GM21619 (cell line): Measurements from ENCODE around the gene SRSF7.
"Not testable (repeated sequence)": the region's sequence is repeated elsewhere in the genome, so short reads cannot be mapped to it uniquely, and the experiment has no call there.

Source experiments
- ATAC-seq: cut with Tn5 transposase; IDR thresholded peaks from one replicate; pipeline ENCODE4 v1.9.1; 2021; ENCODE audit not compliant: unreplicated experiment

The SRSF7 gene

DNA sequence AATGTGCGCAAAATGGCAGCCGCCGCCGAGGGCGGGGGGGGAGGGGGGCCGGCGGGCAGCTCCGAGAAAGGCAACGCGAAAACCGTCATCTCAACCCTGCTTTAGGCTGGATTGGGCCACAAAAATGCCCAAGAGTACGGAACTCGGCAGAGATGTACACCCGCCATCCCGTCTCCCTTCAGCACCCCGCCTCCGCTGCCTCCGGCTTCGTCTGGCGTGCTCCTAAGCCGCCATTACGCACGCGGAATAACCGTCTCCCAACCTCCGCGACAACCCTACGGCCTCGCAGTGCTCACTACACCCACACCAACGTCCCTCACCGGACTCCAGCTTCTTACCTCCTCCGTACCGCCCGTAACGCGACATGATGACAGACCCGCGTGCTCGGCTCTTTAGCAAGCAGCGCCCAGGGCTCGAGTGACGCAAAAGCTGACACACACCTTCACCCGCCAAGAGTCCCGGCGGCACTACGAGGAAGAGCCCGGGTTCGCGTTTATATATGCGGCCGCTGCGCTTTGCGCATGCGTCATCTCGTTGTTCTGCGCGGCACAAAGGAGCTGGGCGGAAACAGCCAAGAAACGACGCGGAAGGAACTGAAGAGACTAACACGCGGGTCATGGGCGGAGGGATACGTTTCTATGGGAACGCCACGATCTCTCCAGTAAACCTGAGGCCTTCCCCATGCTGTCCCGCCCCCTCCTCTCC is at the start of gene SRSF7:
SRSF7 (minus strand) TSS at position 471 of the 705 bp plus-strand sequence; CDS start at position 366, 105 bp downstream.
- ATAC-seq = peak; percentile 74

DNA sequence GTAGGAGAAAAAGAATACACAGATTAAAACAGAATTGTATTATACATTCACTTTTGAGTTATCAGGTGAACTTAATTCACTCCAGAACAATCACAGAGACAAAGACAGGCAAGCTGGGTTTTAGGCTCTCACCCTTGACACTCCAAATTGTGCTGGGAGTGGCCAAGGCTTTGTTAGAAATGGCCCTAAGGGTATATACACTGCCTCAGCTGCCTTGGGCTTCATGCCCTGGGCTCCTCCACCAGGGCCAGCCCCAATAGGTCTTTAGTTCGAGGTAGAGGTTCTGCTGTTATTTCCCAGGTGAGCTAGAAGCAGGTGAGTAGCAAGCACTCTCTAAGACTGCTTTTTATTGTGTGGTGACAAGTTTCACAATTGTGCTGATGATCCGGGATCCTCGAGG is 46.8 kb upstream of the SRSF7 start:
- no peak for ATAC-seq

DNA sequence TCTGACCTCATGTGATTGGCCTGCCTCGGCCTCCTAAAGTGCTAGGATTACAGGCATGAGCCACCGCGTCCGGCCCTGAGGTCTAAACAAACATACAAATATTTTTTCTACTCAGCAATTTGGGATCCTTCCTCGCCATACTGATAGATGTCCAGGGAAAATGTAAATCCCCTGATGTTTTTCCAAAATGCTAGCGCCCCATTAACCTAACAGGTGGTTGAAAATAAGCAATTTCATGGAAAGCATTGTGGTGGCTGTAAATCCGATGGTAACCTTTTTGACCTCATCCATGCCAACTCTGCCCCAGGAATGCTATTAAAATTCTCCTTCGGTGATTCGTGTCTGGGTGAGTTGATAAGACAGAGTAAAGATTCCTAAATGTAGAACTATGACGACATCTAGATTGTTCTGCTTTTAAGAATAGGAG is 46.1 kb upstream of the SRSF7 start:
- ATAC-seq = no peak

DNA sequence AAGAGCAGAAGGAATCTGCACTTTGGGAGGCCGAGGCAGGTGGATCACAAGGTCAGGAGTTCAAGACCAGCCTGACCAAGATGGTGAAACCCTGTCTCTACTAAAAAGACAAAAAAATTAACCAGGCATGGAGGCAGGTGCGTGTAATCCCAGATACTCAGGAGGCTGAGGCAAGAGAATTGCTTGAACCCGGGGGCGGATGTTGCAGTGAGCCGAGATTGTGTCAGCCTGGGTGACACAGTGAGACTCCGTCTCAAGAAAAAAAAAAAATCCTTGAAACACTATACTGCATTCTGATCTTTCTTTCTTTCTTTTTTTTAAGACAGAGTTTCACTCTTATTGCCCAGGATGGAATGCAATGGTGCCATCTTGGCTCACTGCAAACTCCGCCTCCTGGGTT is 43.9 kb upstream of the SRSF7 start:
- ATAC-seq = not testable (repeated sequence)

DNA sequence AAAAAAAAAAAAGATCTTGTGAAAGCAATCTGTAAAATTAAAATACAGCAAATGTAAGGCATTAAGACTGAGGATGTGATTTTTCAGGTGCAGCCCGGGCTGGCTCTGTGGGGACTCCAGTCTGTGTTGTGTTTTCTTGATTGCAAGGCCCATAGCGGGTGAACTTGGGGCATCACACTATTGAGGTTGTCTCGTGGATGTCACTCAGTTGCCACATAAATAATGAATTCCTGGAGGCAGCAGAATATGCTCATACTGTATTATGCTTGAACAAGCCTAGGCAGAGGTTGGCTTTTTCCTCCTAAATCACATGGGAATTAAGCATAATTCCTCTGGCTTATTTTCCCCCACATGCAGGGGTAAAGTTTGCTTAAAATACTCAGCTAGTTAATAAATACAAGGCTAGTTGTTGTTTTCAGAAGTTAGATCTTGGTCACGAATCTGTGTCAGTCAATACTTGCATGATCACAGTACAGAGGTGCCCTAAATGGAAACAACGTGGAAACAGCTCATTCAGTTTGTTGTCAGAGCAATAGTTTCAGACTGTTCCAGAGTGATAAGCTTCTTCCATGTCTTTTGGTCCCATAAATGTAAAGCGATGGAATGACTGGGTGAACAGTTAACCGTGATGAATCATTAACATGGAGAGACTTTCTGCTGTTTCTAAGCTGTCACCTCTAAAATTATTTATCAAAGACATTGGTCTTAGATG is 43.2 kb upstream of the SRSF7 start:
- ATAC-seq = no peak

DNA sequence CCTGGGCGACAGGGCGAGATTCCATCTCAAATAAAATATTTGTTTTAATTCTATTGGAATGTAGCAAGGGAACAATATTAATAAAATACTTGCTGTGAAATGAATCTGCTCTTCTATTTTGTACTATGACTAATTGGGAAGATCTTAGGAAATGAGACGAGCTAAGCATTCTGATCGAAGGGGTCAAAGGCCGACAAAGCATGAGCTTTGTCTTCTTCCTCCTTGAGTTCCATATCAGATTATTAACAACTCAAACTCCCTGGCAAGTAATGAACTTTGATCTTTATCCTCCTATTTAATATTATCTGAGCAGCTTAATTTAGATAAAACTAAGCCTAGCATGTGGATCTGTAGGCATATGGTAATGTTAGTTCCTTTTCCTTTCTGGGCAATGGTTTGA is 42.4 kb upstream of the SRSF7 start:
- ATAC-seq = no peak

DNA sequence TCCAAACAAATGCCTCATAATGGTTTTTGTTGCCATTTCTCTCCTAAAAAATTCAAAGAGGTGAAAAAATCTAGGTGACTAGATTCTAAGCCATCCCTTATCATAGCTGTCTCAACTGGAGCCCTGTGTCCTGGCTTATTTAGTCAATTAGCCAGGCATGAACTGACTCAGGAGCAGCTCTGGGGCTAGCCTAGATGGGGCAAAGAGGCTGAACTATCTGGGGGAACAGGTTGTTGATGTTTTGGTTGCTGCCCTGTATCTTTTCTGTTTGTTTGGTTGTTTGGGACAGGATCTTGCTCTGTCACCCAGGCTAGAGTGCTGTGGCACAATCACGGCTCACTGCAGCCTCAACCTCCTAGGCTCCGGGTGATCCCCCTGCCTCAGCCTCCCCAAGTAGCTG is 41.6 kb upstream of the SRSF7 start:
- ATAC-seq = no peak

DNA sequence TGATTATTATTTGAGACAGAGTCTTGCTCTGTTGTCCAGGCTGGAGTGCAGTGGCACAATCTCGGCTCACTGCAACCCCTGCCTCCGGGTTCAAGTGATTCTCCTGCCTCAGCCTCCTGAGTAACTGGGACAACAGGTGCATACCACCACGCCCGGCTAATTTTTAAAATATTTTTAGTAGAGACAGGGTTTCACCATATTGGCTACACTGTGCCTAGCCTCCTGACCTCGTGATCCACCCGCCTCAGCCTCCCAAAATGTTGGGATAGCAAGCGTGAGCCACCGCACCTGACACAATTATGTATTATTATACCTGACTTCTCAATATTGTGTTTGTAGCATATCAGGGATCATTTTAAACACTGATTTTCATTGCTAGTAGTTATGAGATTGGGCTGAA is 41.2 kb upstream of the SRSF7 start:
- ATAC-seq = not testable (repeated sequence)

DNA sequence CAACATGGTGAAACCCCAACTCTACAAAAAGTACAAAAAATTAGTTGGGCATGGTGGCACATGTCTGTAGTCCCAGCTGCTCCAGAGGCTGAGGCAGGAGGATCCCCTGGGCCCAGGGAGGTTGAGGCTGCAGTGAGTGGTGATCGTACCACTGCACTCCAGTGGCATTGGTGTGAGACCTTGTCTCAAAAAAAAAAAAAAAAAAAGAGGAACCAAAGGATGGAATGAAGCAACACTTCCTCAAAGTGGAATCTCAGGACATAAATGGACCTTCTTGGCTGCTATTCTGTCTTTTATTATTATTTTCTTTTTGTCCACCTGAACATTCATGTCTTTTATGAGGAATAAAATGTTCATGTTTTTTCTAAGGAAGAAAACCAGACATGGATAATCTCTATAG is 40.6 kb upstream of the SRSF7 start:
- ATAC-seq = no peak

DNA sequence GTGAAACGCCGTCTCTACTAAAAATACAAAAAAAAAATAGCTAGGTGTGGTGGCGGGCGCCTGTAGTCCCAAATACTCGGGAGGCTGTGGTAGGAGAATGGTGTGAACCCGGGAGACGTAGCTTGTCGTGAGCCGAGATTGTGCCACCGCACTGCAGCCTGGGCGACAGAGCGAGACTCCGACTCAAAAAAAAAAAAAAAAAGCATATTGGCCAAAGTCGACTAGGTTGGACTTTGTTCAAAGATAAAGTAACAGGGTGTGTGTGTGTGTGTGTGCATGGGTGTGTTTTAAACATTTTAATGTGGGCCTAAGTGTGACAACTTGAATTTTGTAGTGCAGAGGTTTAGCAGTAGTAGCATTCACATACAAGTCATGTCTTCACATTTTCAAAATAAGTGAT is 38.5 kb upstream of the SRSF7 start:
- ATAC-seq = no peak

DNA sequence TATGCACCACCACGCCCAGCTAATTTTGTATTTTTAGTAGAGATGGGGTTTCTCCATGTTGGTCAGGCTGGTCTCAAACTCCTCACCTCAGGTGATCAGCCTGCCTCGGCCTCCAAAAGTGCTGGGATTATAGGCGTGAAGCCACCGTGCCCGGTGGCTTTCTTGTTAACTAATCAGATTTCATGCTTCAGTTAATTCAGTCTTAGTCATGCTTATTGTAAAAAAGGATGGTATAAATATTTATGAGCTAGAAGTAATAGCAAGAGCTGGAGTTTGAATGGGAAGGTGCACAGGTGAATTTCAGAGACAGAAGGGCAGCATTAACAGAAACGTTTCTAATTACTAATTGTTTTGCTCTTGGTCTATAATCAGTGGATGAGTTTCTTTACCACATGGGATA is 37.1 kb upstream of the SRSF7 start:
- no peak for ATAC-seq

DNA sequence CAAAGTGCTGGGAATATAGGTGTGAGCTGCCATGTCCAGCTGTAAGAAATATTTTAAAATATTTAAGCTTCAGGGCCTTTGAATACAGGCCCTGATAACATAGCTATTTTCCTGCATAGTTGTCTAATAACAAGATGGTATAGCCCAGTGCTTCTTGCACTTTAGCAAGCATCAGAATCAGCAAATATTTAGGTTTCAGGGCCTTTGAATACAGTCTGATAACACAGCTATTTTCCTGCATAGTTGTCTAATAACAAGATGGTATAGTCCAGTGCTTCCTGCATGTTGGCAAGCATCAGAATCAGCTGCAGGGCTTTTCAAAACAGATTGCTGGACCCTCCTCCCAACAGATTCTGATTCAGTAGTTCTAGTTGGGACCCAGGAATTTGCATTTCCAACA is 32.4 kb upstream of the SRSF7 start:
- ATAC-seq = no peak

DNA sequence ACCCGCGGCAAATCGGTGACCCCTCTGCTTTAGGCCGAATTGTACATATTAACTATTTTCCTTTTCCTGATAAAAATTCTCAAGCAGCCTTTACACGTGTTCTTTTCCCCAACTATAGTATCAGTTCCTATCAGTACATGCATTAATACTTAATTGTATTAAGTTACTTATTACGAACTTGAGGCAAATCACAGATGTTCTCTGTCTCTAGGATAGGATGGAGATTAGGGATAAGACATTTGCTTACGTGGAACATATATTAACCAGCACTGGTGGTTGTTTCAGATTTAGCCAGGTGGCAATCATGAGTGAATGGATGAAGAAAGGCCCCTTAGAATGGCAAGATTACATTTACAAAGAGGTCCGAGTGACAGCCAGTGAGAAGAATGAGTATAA is 27.5 kb upstream of the SRSF7 start:
- no peak for ATAC-seq

DNA sequence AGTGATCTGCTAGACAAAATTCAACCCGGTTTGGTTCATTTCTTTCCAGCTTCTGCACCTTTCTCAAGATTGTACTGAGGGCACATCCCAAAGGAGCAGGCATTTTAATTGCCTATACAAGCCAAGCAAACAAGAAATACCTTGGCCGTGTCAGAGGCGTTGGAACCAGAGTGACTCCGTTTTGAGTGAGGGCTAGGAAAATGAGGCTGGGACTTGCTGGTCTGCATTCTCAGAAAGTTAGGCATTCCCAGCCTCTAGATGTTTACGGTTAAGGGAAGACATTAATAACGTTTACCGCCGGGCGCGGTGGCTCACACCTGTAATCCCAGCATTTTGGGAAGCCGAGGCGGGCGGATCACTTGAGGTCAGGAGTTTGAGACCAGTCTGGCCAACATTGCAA is 25.4 kb upstream of the SRSF7 start:
- no peak for ATAC-seq

DNA sequence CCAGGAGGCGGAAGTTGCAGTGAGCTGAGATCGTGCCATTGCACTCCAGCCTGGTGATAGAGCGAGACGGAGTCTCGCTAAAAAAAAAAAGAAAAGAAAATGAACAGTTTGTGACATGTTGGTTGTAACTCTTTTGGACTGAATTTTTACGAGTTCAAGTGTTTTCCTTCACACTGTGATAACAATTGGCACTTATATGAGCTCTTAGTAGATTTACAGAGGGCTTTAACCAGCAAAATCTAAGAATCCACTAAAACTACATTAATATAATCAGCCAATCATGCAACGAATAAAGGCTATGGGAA is 24.7 kb upstream of the SRSF7 start:
- no peak for ATAC-seq

DNA sequence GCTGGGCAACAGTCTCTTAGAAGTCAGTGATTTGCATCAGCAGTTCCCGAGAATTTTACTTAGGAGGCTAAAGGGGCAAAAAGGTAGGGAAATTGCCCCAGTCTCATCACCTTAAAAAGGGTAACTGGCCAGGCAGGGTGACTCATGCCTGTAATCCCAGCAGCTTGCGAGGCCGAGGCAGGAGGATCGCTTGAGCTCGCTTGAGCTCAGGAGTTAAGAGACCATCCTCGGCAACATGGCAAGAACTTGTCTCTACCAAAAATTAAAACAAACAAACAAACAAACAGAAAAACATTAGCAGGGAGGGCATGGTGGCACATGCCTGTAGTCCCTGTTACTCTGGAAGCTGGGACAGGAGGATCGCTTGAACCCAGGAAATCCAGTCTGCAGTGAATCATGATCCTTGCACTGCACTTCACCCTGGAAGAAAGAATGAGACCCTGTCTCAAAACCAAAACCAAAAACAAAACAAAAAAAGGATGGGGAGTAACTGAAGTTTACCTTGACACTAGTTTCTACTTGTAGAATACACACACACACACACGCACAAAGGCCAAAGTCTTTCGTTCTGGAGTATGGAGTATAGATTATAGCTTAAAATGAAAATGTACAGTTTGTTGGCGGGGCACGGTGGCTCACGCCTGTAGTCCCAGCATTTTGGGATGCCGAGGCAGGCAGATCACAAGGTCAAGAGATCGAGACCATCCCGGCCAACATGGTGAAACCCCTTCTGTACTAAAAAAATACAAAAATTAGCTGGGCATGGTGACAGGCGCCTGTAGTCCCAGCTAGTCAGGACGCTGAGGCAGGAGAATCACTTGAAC is 24.1 kb upstream of the SRSF7 start:
- no peak for ATAC-seq

DNA sequence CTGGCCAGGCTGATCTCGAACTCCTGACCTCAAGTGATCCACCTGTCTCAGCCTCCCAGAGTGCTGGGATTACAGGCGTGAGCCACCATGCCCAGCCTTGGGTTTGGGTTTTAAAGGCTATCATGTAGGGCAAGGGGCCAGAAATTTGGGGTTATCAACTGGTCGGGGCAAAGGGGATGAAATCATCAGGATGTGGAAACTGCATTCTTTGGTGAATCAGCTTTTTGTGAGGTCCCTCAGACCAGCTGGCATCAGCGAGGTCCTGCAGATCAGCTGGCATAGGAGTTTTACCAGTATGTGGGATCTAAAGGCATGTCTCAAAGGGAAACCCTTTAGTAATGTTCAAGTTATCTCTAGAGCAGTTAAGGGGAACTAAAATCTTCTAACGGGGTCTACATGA is 20.5 kb upstream of the SRSF7 start:
- no peak for ATAC-seq

DNA sequence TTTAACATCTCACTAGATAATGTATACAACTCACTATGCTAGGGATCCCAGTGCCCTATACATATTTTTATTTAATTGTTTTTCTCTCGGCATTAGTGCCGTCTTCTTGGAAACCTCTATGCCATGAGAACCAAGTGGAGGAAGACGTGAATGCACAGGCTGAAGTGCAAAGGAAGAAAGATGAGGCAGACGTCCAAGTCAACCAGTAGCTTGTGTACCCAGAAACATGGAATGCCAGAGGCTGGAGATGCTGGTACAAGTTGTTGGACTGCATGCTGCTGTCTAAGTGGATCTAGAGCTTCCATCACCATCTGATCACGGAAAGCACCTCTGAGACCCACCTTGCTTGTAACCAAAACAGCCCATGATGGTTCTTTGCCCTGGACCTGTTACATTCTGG is 14.4 kb upstream of the SRSF7 start:
- no peak for ATAC-seq

DNA sequence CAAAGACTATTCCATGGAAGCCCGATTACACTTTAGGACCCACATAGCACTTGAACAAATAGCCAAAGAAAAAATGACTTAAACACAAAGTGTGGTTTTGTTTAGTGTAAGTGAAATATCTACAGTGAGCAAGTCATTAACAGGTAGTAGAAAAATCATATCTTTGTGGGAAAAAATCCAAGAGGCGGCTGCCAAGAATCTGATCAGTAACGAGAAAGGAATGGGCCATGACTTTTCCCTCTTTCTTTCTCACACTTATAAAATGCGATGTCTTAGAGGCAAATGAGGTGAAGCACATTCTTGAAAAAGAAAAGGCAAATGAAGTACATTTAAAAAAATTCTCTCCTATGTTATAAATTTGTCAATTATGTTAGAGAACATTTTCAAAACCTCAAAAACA is 14.0 kb upstream of the SRSF7 start:
- no peak for ATAC-seq

DNA sequence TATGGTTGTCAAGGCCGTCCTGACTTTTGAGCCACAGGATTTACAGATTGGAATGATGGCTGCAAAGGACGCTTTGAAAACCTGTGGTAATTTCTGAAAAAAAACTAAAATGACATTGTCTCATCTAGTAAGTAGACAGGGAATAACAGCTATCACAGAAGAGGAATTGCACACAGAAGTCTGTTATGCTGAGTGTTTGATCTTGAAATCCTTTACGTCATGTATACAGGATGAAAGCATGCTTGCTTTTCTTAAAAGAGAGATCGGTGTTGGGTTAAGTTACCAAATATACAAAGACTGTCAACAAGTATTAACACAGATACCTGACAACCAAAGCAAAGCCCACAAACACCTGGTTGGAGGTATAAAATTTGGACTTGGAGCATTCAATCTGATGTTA is 12.6 kb upstream of the SRSF7 start:
- no peak for ATAC-seq

DNA sequence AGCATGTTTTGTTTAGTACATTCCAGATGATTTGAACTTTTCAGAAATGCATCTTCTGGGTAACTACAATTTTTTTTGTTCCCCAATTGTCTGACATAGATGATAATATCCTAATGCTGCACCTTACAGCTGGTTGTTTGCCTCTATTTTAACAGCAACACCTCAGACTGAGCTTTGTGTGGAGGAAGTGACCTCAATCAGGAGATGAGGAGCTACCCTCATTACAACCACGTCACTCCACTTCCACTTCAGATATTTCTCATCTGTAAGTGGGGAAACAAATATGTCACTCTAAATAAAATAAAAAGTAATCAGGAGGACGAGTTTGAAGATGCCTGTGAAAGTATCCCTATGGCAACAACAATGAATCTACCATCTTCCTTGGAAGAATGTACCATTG is 12.1 kb upstream of the SRSF7 start:
- ATAC-seq = no peak

DNA sequence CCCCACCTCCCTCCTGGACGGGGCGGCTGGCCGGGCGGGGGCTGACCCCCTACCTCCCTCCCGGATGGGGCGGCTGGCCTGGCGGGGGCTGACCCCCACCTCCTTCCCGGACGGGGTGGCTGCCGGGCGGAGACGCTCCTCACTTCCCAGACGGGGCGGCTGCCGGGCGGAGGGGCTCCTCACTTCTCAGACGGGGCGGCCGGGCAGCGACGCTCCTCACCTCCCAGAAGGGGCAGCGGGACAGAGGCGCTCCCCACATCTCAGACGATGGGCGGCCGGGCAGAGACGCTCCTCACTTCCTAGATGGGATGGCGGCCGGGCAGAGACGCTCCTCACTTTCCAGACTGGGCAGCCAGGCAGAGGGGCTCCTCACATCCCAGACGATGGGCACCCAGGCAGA is 4.7 kb upstream of the SRSF7 start:
- ATAC-seq = not testable (repeated sequence)
